HUES6 (cell line): ENCODE data around the gene TPRG1.

ENCODE experiments used
- H3K27ac ChIP-seq: 2 replicates; pipeline ENCODE4 v1.7.0; 2013; ENCODE audit warnings: low read depth, mild to moderate bottlenecking, low read length, inconsistent platforms
- H3K27me3 ChIP-seq: 2 replicates; pipeline ENCODE4 v1.6.1; 2013; ENCODE audit warnings: low read length; ENCODE audit not compliant: control insufficient read depth, insufficient read depth
- H3K36me3 ChIP-seq: 2 replicates; pipeline ENCODE4 v1.6.1; 2013; ENCODE audit warnings: low read length; ENCODE audit not compliant: control insufficient read depth, insufficient read depth
- H3K4me1 ChIP-seq: 2 replicates; pipeline ENCODE4 v1.6.1; 2013; ENCODE audit warnings: low read length; ENCODE audit not compliant: control insufficient read depth, insufficient read depth
- H3K4me3 ChIP-seq: 2 replicates; pipeline ENCODE4 v1.5.1; 2013; ENCODE audit warnings: low read depth, low read length
- H3K9ac ChIP-seq: one replicate; pipeline ENCODE4 v1.6.1; 2013; ENCODE audit warnings: mild to moderate bottlenecking, low read length
- H3K9me3 ChIP-seq: 2 replicates; pipeline ENCODE4 v1.6.1; 2013; ENCODE audit warnings: low read depth, low read length; ENCODE audit not compliant: control insufficient read depth, insufficient read depth

Gene TPRG1

GRCh38 chr3:189165092-189165612, 6.6 kb upstream of the TPRG1 start:
- Histone ChIP-seq H3K27me3 (no peaks in the 10 kb centered on the region), H3K36me3 (no peaks in the 10 kb centered on the region), H3K9ac (no peak overlapping the region), H3K9me3 (no peaks in the 10 kb centered on the region), H3K4me1 (0 out of 2 replicates have a peak, but pooled peaks cover 5% of the 10 kb centered on the region), H3K4me3 (no peak overlapping the region), H3K27ac (no peak overlapping the region)

GRCh38 chr3:189166321-189166720, 5.5 kb upstream of the TPRG1 start:
- no peak overlapping the region for H3K9ac ChIP-seq
- no peaks in the 10 kb centered on the region for H3K36me3 ChIP-seq
- no peak overlapping the region for H3K27ac ChIP-seq
- no peaks in the 10 kb centered on the region for H3K27me3 ChIP-seq
- 0 out of 2 replicates have a peak, but pooled peaks cover 5% of the 10 kb centered on the region for H3K4me1 ChIP-seq
- H3K9me3 ChIP-seq: no peaks in the 10 kb centered on the region
- no peak overlapping the region for H3K4me3 ChIP-seq

GRCh38 chr3:189167027-189167766, 4.6 kb upstream of the TPRG1 start:
- Histone ChIP-seq H3K27me3 (no peaks in the 10 kb centered on the region), H3K9me3 (no peaks in the 10 kb centered on the region), H3K9ac (no peak overlapping the region), H3K27ac (no peak overlapping the region), H3K4me3 (no peak overlapping the region), H3K4me1 (0 out of 2 replicates have a peak, but pooled peaks cover 5% of the 10 kb centered on the region), H3K36me3 (no peaks in the 10 kb centered on the region)

GRCh38 chr3:189168711-189169110, 3.1 kb upstream of the TPRG1 start:
- Histone ChIP-seq H3K9ac (no peak overlapping the region), H3K4me1 (0 out of 2 replicates have a peak, but pooled peaks cover 5% of the 10 kb centered on the region), H3K27ac (no peak overlapping the region), H3K36me3 (no peaks in the 10 kb centered on the region), H3K9me3 (no peaks in the 10 kb centered on the region), H3K27me3 (no peaks in the 10 kb centered on the region), H3K4me3 (no peak overlapping the region)

GRCh38 chr3:189169728-189170127, 2.0 kb upstream of the TPRG1 start:
- H3K27ac ChIP-seq: no peak overlapping the region
- H3K36me3 ChIP-seq: no peaks in the 10 kb centered on the region
- 0 out of 2 replicates have a peak, but pooled peaks cover 5% of the 10 kb centered on the region for H3K4me1 ChIP-seq
- no peak overlapping the region for H3K4me3 ChIP-seq
- no peaks in the 10 kb centered on the region for H3K9me3 ChIP-seq
- H3K9ac ChIP-seq: no peak overlapping the region
- H3K27me3 ChIP-seq: no peaks in the 10 kb centered on the region

GRCh38 chr3:189170559-189170958, 1.2 kb upstream of the TPRG1 start:
- no peaks in the 10 kb centered on the region for H3K27me3 ChIP-seq
- H3K27ac ChIP-seq: no peak overlapping the region
- H3K9ac ChIP-seq: no peak overlapping the region
- no peaks in the 10 kb centered on the region for H3K9me3 ChIP-seq
- H3K4me3 ChIP-seq: no peak overlapping the region
- H3K4me1 ChIP-seq: 0 out of 2 replicates have a peak, but pooled peaks cover 5% of the 10 kb centered on the region
- no peaks in the 10 kb centered on the region for H3K36me3 ChIP-seq

- H3K27ac ChIP-seq: no peak overlapping the region
- H3K9ac ChIP-seq: no peak overlapping the region
- H3K9me3 ChIP-seq: no peaks in the 10 kb centered on the region
- H3K27me3 ChIP-seq: no peaks in the 10 kb centered on the region
- H3K4me3 ChIP-seq: no peak overlapping the region
- no peaks in the 10 kb centered on the region for H3K36me3 ChIP-seq
- H3K4me1 ChIP-seq: no peaks in the 10 kb centered on the region
Observed at GRCh38 chr3:189172668-189173419, 1.1 kb downstream of the TPRG1 start.

GRCh38 chr3:189184566-189184965, 12.8 kb downstream of the TPRG1 start:
- Histone ChIP-seq H3K36me3 (no peaks in the 10 kb centered on the region), H3K27ac (no peak overlapping the region), H3K9me3 (peaks cover 27% of the 10 kb centered on the region), H3K4me1 (no peaks in the 10 kb centered on the region), H3K4me3 (no peak overlapping the region), H3K27me3 (no peaks in the 10 kb centered on the region), H3K9ac (no peak overlapping the region)

GRCh38 chr3:189186101-189186500, 14.3 kb downstream of the TPRG1 start:
- H3K4me1 ChIP-seq: no peaks in the 10 kb centered on the region

GRCh38 chr3:189188466-189188865, 16.7 kb downstream of the TPRG1 start:
- peaks cover 4% of the 10 kb centered on the region for H3K9me3 ChIP-seq
- H3K36me3 ChIP-seq: no peaks in the 10 kb centered on the region
- no peaks in the 10 kb centered on the region for H3K27me3 ChIP-seq
- no peak overlapping the region for H3K27ac ChIP-seq
- H3K9ac ChIP-seq: no peak overlapping the region
- no peaks in the 10 kb centered on the region for H3K4me1 ChIP-seq
- no peak overlapping the region for H3K4me3 ChIP-seq

More at GRCh38 chr3:189186101-189186500, 14.3 kb downstream of the TPRG1 start:
- H3K9ac ChIP-seq: no peak overlapping the region
- no peaks in the 10 kb centered on the region for H3K27me3 ChIP-seq
- H3K4me3 ChIP-seq: no peak overlapping the region
- H3K36me3 ChIP-seq: no peaks in the 10 kb centered on the region
- H3K27ac ChIP-seq: no peak overlapping the region
- H3K9me3 ChIP-seq: peaks cover 13% of the 10 kb centered on the region

- Histone ChIP-seq H3K9ac (no peak overlapping the region), H3K27me3 (no peaks in the 10 kb centered on the region), H3K36me3 (no peaks in the 10 kb centered on the region), H3K4me1 (no peaks in the 10 kb centered on the region), H3K27ac (no peak overlapping the region), H3K9me3 (peaks cover 18% of the 10 kb centered on the region), H3K4me3 (no peak overlapping the region)
Observed at GRCh38 chr3:189192725-189193124, 21.0 kb downstream of the TPRG1 start.
